Neural crest cell (in vitro differentiated cells): ENCODE results near the gene AFMID. TPM values are rescaled to one million over a fixed set of nuclear protein-coding genes. Genes with fewer than 3 reads are reported as not detected.

ENCODE experiments used
- DNase-seq: peaks from one replicate; pipeline ENCODE4 v3.0.0; 2021; ENCODE audit warnings: low read depth, mixed read lengths, low spot score
- H3K27ac Mint-ChIP-seq: one replicate; pipeline ENCODE4 v1.8.0; 2021; ENCODE audit warnings: mild to moderate bottlenecking, mixed read lengths; ENCODE audit not compliant: unreplicated experiment
- H3K27me3 Mint-ChIP-seq: 2 replicates; pipeline ENCODE4 v1.8.0; 2021; ENCODE audit warnings: low read depth, mild to moderate bottlenecking, mixed read lengths
- H3K36me3 Mint-ChIP-seq: 2 replicates; pipeline ENCODE4 v1.8.0; 2021; ENCODE audit warnings: low read depth, mild to moderate bottlenecking, mixed read lengths
- H3K4me1 Mint-ChIP-seq: 2 replicates; pipeline ENCODE4 v1.8.0; 2021; ENCODE audit warnings: mixed read lengths
- H3K4me3 Mint-ChIP-seq: one replicate; pipeline ENCODE4 v1.8.0; 2021; ENCODE audit warnings: mild to moderate bottlenecking, mixed read lengths
- H3K9me3 Mint-ChIP-seq: 2 replicates; pipeline ENCODE4 v1.8.0; 2021; ENCODE audit warnings: mixed read lengths
- total RNA-seq: library from RNA; stranded (reverse); gene quantifications from 2 replicates; pipeline ENCODE4 v1.2.1, GENCODE V29; 2021
- TF ChIP-seq, protein P1 (sequence below): fragments of 200-600 bp; sonication (generic); conservative IDR thresholded peaks from 2 replicates; pipeline ENCODE4 v1.5.0; 2021; ENCODE audit warnings: antibody characterized with exemption, mild to moderate bottlenecking

AFMID gene
- total RNA-seq, 1 donor from 2014 or later: 41.9 TPM

- Mint-ChIP-seq H3K4me1 (peaks cover 4% of the 10 kb centered on the region), H3K4me3 (no peak overlapping the region), H3K36me3 (no peaks in the 10 kb centered on the region), H3K27ac (no peak overlapping the region), H3K9me3 (no peaks in the 10 kb centered on the region), H3K27me3 (peaks cover 15% of the 10 kb centered on the region)
- DNase-seq: no peak
- TF ChIP-seq, protein P1, sequence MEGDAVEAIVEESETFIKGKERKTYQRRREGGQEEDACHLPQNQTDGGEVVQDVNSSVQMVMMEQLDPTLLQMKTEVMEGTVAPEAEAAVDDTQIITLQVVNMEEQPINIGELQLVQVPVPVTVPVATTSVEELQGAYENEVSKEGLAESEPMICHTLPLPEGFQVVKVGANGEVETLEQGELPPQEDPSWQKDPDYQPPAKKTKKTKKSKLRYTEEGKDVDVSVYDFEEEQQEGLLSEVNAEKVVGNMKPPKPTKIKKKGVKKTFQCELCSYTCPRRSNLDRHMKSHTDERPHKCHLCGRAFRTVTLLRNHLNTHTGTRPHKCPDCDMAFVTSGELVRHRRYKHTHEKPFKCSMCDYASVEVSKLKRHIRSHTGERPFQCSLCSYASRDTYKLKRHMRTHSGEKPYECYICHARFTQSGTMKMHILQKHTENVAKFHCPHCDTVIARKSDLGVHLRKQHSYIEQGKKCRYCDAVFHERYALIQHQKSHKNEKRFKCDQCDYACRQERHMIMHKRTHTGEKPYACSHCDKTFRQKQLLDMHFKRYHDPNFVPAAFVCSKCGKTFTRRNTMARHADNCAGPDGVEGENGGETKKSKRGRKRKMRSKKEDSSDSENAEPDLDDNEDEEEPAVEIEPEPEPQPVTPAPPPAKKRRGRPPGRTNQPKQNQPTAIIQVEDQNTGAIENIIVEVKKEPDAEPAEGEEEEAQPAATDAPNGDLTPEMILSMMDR: no peak
Measured at GRCh38 chr17:78237401-78238012, 50.3 kb downstream of the AFMID start.

DNA sequence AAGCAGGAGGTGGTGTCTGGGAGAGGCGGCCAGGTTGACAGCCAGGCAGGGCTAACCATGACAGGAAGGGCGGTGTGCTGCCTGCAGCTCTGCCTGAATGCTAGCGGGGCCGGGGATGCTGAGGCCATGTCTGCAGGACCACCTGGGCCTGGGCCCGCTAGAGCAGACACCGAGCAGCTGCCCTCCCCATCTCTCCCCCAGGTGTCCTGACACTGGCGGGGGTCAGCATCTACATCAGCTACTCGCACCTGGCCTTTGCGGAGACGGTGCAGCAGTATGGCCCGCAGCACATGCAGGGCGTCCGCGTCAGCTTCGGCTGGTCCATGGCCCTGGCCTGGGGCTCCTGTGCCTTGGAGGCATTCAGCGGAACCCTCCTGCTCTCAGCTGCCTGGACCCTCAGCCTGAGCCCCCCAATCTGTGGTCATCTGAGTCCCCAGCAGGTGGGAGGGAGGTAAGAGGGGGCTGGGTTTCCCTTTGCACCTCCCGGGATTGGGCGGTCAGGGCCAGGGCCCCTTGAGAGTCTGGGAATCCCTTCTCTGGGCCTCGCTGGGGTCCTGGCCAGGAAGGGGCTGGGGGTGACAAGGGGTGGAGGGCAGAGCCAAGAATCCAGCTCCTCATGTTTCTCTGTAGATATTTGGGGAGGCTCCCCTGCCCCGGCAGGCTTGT lies 51.8 kb downstream of the AFMID start:
- TF ChIP-seq, protein P1: no peak
- Mint-ChIP-seq H3K36me3 (no peaks in the 10 kb centered on the region), H3K9me3 (no peaks in the 10 kb centered on the region), H3K27ac (no peak overlapping the region), H3K27me3 (peaks cover 7% of the 10 kb centered on the region), H3K4me1 (peaks cover 4% of the 10 kb centered on the region), H3K4me3 (no peak overlapping the region)
- DNase-seq: no peak

- Mint-ChIP-seq H3K9me3 (no peaks in the 10 kb centered on the region), H3K4me1 (peaks cover 4% of the 10 kb centered on the region), H3K27me3 (peaks cover 5% of the 10 kb centered on the region)
Measured at GRCh38 chr17:78239489-78239931, 52.3 kb downstream of the AFMID start.

DNA sequence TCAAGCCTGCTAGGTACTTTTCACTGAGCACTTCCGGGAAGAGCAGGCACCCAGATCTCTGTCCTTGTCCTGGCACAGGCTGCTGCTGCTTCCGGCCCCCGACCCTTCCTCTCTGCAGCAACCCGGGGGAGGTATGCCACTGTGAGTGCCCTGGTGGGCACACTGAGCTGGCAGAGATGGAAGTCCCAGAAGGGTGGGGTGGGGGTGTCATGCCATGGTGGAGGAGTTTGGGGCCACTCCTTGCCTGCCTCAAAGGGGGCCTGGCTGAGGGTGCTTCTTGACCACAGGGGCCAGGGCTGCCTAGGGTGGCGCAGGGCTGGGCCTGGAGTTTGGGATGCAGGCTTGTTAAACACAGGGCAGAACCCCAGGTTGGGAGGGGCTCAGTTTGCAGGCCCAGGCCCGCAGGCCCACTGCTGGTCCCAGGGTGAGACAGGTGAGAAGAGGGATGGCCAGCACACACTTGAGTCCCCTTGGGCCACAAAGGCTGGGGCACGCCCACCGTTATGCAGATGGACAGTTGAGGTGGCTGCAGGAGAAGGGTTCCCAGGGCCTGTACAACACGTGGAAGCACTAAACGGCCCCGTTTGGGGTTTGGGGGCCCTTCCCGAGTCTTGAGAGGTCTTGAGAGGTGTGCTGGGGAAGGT lies 53.0 kb downstream of the AFMID start:
- Mint-ChIP-seq H3K27me3 (no peaks in the 10 kb centered on the region), H3K27ac (no peak overlapping the region), H3K9me3 (no peaks in the 10 kb centered on the region), H3K36me3 (no peaks in the 10 kb centered on the region), H3K4me1 (peaks cover 4% of the 10 kb centered on the region), H3K4me3 (no peak overlapping the region)
- DNase-seq: no peak
- TF ChIP-seq, protein P1: no peak

More at GRCh38 chr17:78239489-78239931, 52.3 kb downstream of the AFMID start:
- no peak for DNase-seq
- H3K36me3 Mint-ChIP-seq: no peaks in the 10 kb centered on the region
- H3K4me3 Mint-ChIP-seq: no peak overlapping the region
- TF ChIP-seq, protein P1: no peak
- no peak overlapping the region for H3K27ac Mint-ChIP-seq

DNA sequence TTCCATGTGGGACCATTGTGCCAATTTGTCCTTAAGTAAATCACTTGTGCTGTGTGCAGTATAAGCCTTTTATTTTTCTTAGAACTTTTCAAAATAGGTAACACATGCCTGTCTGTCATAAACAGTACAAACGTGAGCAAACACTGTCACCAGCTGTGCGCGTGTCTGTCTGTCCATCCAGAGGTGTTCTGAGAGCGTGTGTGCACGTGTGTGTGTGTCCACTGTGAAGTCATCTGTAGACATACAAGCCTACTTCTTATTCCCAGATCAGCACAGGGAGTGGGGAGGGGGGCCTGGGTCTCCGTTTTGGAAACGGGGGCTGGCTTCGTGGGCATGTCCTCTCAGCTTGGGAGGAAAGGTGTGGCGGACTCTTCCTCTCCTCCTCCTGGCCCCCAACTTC lies 53.7 kb downstream of the AFMID start:
- Mint-ChIP-seq H3K36me3 (no peaks in the 10 kb centered on the region), H3K9me3 (peaks cover 3% of the 10 kb centered on the region), H3K4me3 (no peak overlapping the region), H3K4me1 (peaks cover 4% of the 10 kb centered on the region), H3K27me3 (no peaks in the 10 kb centered on the region), H3K27ac (no peak overlapping the region)
- no peak for DNase-seq
- TF ChIP-seq, protein P1: no peak
